GF-D8 (cell line): ENCODE measurements around the gene NEIL3.

Experiments
- DNase-seq: peaks from one replicate; lab custom pipeline; 2025; lab: John Stamatoyannopoulos, UW

Gene NEIL3

GRCh38 chr4:177371461-177371860 lies 61.8 kb downstream of the NEIL3 start:
- no peak for DNase-seq

GRCh38 chr4:177374966-177375365 lies 65.3 kb downstream of the NEIL3 start:
- no peak for DNase-seq

GRCh38 chr4:177375372-177375771 lies 65.7 kb downstream of the NEIL3 start:
- DNase-seq, result no peak

GRCh38 chr4:177376024-177376423 lies 66.3 kb downstream of the NEIL3 start:
- DNase-seq, result no peak

- no peak for DNase-seq
Measured at GRCh38 chr4:177380730-177381287, 71.1 kb downstream of the NEIL3 start.

- DNase-seq, result no peak
Measured at GRCh38 chr4:177381762-177382310, 72.2 kb downstream of the NEIL3 start.

- no peak for DNase-seq
Measured at GRCh38 chr4:177384856-177385397, 75.3 kb downstream of the NEIL3 start.

GRCh38 chr4:177385576-177386277 lies 76.1 kb downstream of the NEIL3 start:
- DNase-seq, result no peak

GRCh38 chr4:177386278-177386815 lies 76.7 kb downstream of the NEIL3 start:
- DNase-seq, result no peak

- no peak for DNase-seq
Measured at GRCh38 chr4:177391287-177391686, 81.6 kb downstream of the NEIL3 start.

- DNase-seq, result no peak
Measured at GRCh38 chr4:177391953-177392352, 82.3 kb downstream of the NEIL3 start.

GRCh38 chr4:177393236-177393635 lies 83.6 kb downstream of the NEIL3 start:
- peak; percentile 11 for DNase-seq

- DNase-seq, result no peak
Measured at GRCh38 chr4:177396352-177396751, 86.7 kb downstream of the NEIL3 start.

- DNase-seq, result no peak
Measured at GRCh38 chr4:177400030-177400429, 90.4 kb downstream of the NEIL3 start.

GRCh38 chr4:177401658-177402273 lies 92.1 kb downstream of the NEIL3 start:
- no peak for DNase-seq

GRCh38 chr4:177403746-177404145 lies 94.1 kb downstream of the NEIL3 start:
- DNase-seq, result no peak

- DNase-seq, result no peak
Measured at GRCh38 chr4:177404342-177404741, 94.7 kb downstream of the NEIL3 start.

- no peak for DNase-seq
Measured at GRCh38 chr4:177404986-177405385, 95.3 kb downstream of the NEIL3 start.

GRCh38 chr4:177405508-177405907 lies 95.8 kb downstream of the NEIL3 start:
- DNase-seq, result no peak

GRCh38 chr4:177408023-177408422 lies 98.3 kb downstream of the NEIL3 start:
- DNase-seq, result no peak

- DNase-seq, result no peak
Measured at GRCh38 chr4:177410566-177410965, 100.9 kb downstream of the NEIL3 start.

- no peak for DNase-seq
Measured at GRCh38 chr4:177411996-177412395, 102.3 kb downstream of the NEIL3 start.
